SK-N-SH (cell line): ENCODE measurements around the gene KTN1. TPM values are rescaled to one million over a fixed set of nuclear protein-coding genes. Genes with fewer than 3 reads are reported as not detected.

ENCODE experiments used
- CTCF ChIA-PET: fragments of 300-600, 350-600 bp; formaldehyde crosslinking; extraction: SDS; loops from one replicate; lab custom pipeline; 2021; lab: Yijun Ruan, JAX
- POLR2A ChIA-PET: fragments of 350-600 bp; sonication (Branson Sonifier 250); formaldehyde crosslinking; extraction: SDS; loops from one replicate; lab custom pipeline; 2020; ENCODE audit warnings: antibody characterized with exemption, inconsistent platforms; lab: Yijun Ruan, JAX
- DNase-seq: peaks from one replicate; pipeline ENCODE4 v3.0.0; 2012
- H2AFZ ChIP-seq: fragments of 200-600 bp; sonication (generic); 2 replicates; pipeline ENCODE4 v1.8.1; 2016; ENCODE audit warnings: antibody characterized with exemption, mild to moderate bottlenecking, low read depth
- H3F3A ChIP-seq: fragments of 200-600 bp; sonication (generic); replicated peaks from 2 replicates; pipeline ENCODE3; 2016; ENCODE audit warnings: antibody characterized with exemption, mild to moderate bottlenecking; ENCODE audit not compliant: insufficient read depth
- H3K27ac ChIP-seq, 2 experiments: fragments of 200-500 bp in 1 of 2; fragments of 200-600 bp in 1 of 2; sonication (Bioruptor generic) in 1 of 2; sonication (generic), shearing (Covaris generic) in 1 of 2; 2 replicates each; pipeline versions ENCODE4 v1.5.1 to v1.6.1; 2014 to 2016; ENCODE audit warnings: low read depth in 2 of 2, inconsistent platforms in 1 of 2, low read length in 1 of 2, mild to moderate bottlenecking in 1 of 2, mixed read lengths in 1 of 2
- H3K27me3 ChIP-seq: fragments of 200-600 bp; sonication (generic), shearing (Covaris generic); 2 replicates; pipeline ENCODE4 v1.6.1; 2016; ENCODE audit warnings: mixed run types; ENCODE audit not compliant: insufficient read depth
- H3K36me3 ChIP-seq, 2 experiments: fragments of 200-500 bp in 1 of 2; fragments of 200-600 bp in 1 of 2; sonication (Bioruptor generic) in 1 of 2; sonication (generic) in 1 of 2; replicated peaks in 1 of 2; 2 replicates each; pipeline versions ENCODE3 to v1.5.1; 2014 to 2016; ENCODE audit warnings: low read length in 1 of 2, mild to moderate bottlenecking in 1 of 2; ENCODE audit not compliant: insufficient read depth in 2 of 2, control insufficient read depth in 1 of 2
- H3K4me1 ChIP-seq, 2 experiments: fragments of 200-500 bp in 1 of 2; fragments of 200-600 bp in 1 of 2; sonication (Bioruptor generic) in 1 of 2; sonication (generic), shearing (Covaris generic) in 1 of 2; 2 replicates each; pipeline versions ENCODE4 v1.5.1 to v1.6.1; 2014 to 2016; ENCODE audit warnings: low read depth in 1 of 2, low read length in 1 of 2, mixed run types in 1 of 2; ENCODE audit not compliant: insufficient read depth in 2 of 2, control insufficient read depth in 1 of 2
- H3K4me2 ChIP-seq: fragments of 200-600 bp; sonication (generic), shearing (Covaris generic); 2 replicates; pipeline ENCODE4 v1.6.1; 2017; ENCODE audit warnings: mixed run types
- H3K4me3 ChIP-seq, 2 experiments: fragments of 200-500 bp in 1 of 2; fragments of 200-600 bp in 1 of 2; sonication (Bioruptor generic) in 1 of 2; sonication (generic), shearing (Covaris generic) in 1 of 2; 2 replicates each; pipeline versions ENCODE4 v1.5.1 to v1.8.1; 2014 to 2016; ENCODE audit warnings: low read depth in 2 of 2, inconsistent platforms in 1 of 2, low read length in 1 of 2, mild to moderate bottlenecking in 1 of 2, mixed read lengths in 1 of 2, moderate library complexity in 1 of 2
- H3K79me2 ChIP-seq: fragments of 200-600 bp; sonication (generic); 2 replicates; pipeline ENCODE4 v1.8.1; 2017; ENCODE audit warnings: mild to moderate bottlenecking; ENCODE audit not compliant: insufficient read depth
- H3K9ac ChIP-seq: fragments of 200-600 bp; sonication (generic); 2 replicates; pipeline ENCODE4 v1.6.1; 2017; ENCODE audit warnings: mixed run types
- H3K9me2 ChIP-seq: fragments of 200-600 bp; sonication (generic); 2 replicates; pipeline ENCODE4 v1.6.1; 2017; ENCODE audit warnings: mixed run types
- H3K9me3 ChIP-seq: fragments of 200-600 bp; sonication (generic); 2 replicates; pipeline ENCODE4 v1.6.1; 2017; ENCODE audit warnings: mixed run types, mild to moderate bottlenecking, moderate library complexity
- H4K20me1 ChIP-seq: fragments of 200-600 bp; sonication (generic); 2 replicates; pipeline ENCODE4 v1.6.1; 2017; ENCODE audit warnings: mild to moderate bottlenecking, mixed run types; ENCODE audit not compliant: insufficient read depth
- CTCF ChIP-seq: fragments of 200-600 bp; sonication (generic); IDR thresholded peaks from 2 replicates; pipeline ENCODE4 v1.6.1; 2017; ENCODE audit warnings: antibody characterized with exemption, mild to moderate bottlenecking, moderate library complexity
- EP300 ChIP-seq, 2 experiments: IDR thresholded peaks; 2 replicates each; pipeline versions ENCODE4 v1.4.0 to v1.6.1; 2012; ENCODE audit warnings: borderline replicate concordance in 1 of 2, low read depth in 1 of 2, low read length in 1 of 2
- FOXM1 ChIP-seq: IDR thresholded peaks from 2 replicates; pipeline ENCODE4 v1.4.0; 2012; ENCODE audit warnings: low read depth, mild to moderate bottlenecking
- GABPA ChIP-seq: IDR thresholded peaks from 2 replicates; pipeline ENCODE4 v1.4.0; 2012; ENCODE audit warnings: low read depth, mild to moderate bottlenecking
- GATA2 ChIP-seq: sonication (generic); formaldehyde crosslinking; IDR thresholded peaks from 2 replicates; pipeline ENCODE4 v1.5.0; 2020; ENCODE audit warnings: mild to moderate bottlenecking, missing genetic modification reagents
- JUND ChIP-seq: IDR thresholded peaks from 2 replicates; pipeline ENCODE4 v1.4.0; 2012
- MEF2A ChIP-seq: IDR thresholded peaks from 2 replicates; pipeline ENCODE4 v1.4.0; 2012; ENCODE audit warnings: low read depth, borderline replicate concordance
- NFIC ChIP-seq: IDR thresholded peaks from 2 replicates; pipeline ENCODE4 v1.4.0; 2012; ENCODE audit warnings: borderline replicate concordance
- NRF1 ChIP-seq: IDR thresholded peaks from 2 replicates; pipeline ENCODE4 v1.6.1; 2012; ENCODE audit warnings: low read depth, mild to moderate bottlenecking, low read length
- PBX3 ChIP-seq: IDR thresholded peaks from 2 replicates; pipeline ENCODE4; 2012
- POLR2AphosphoS5 ChIP-seq: IDR thresholded peaks from 2 replicates; pipeline ENCODE4 v1.6.1; 2012; ENCODE audit warnings: low read depth, low read length
- REST ChIP-seq: IDR thresholded peaks from 2 replicates; pipeline ENCODE4 v1.6.1; 2012; ENCODE audit warnings: mild to moderate bottlenecking, low read depth, low read length, moderate library complexity
- RFX5 ChIP-seq: IDR thresholded peaks from 2 replicates; pipeline ENCODE4 v1.6.1; 2012; ENCODE audit warnings: mild to moderate bottlenecking, improper control_type of control experiment, low read length
- RXRA ChIP-seq: IDR thresholded peaks from 2 replicates; pipeline ENCODE4 v1.4.0; 2012; ENCODE audit warnings: low read depth, mild to moderate bottlenecking, borderline replicate concordance
- SMC3 ChIP-seq: IDR thresholded peaks from 2 replicates; pipeline ENCODE4 v1.6.1; 2012; ENCODE audit warnings: low read depth, low read length, improper control_type of control experiment
- TCF12 ChIP-seq: IDR thresholded peaks from 2 replicates; pipeline ENCODE4 v1.4.0; 2012
- TEAD4 ChIP-seq: IDR thresholded peaks from 2 replicates; pipeline ENCODE4 v1.4.0; 2012; ENCODE audit warnings: mild to moderate bottlenecking, borderline replicate concordance; ENCODE audit not compliant: insufficient read depth
- USF2 ChIP-seq: fragments of 150-350 bp; IDR thresholded peaks from 2 replicates; pipeline ENCODE4 v1.6.1; 2017; ENCODE audit warnings: antibody characterized with exemption, low read length, low read depth, borderline replicate concordance
- YY1 ChIP-seq: IDR thresholded peaks from 2 replicates; pipeline ENCODE4 v1.4.0; 2012; ENCODE audit warnings: low read depth, mild to moderate bottlenecking
- WGBS: methylation state at CpG from one replicate; pipeline ENCODE4 v1.1.6; 2017; ENCODE audit warnings: low lambda C conversion rate; 5-methylcytosine and 5-hydroxymethylcytosine counted together
- polyA plus RNA-seq, 3 experiments: library from polyadenylated mRNA; depleted of rRNA; stranded (reverse); fragments of >200 nt; gene quantifications; 2 replicates each; pipeline ENCODE4 v1.2.3, GENCODE V29; 2012

KTN1 gene
- polyA plus RNA-seq, 1 of the 3 experiments (the other 2 are of a cell fraction) = 39.5 TPM

GRCh38 chr14:55724736-55725135, 144.7 kb downstream of the KTN1 start:
- no peak for DNase-seq
- TF ChIP-seq USF2 = no peak
- TF ChIP-seq TCF12 = no peak
- TF ChIP-seq POLR2AphosphoS5 = no peak
- TF ChIP-seq TEAD4 = no peak
- TF ChIP-seq GATA2 (CRISPR knock-in tag) = no peak
- no peak for TF ChIP-seq YY1
- no peak for TF ChIP-seq FOXM1
- no peak for TF ChIP-seq JUND
- no peak for TF ChIP-seq CTCF
- TF ChIP-seq NFIC = no peak
- TF ChIP-seq SMC3 = no peak
- no peak for TF ChIP-seq EP300 (IDR thresholded peaks at IDR 0.05; ENCODE audit: borderline replicate concordance in 1 of 2, low read depth in 1 of 2, low read length in 1 of 2)
- TF ChIP-seq RXRA = no peak
- TF ChIP-seq PBX3 = no peak
- no peak for TF ChIP-seq RFX5
- TF ChIP-seq REST = no peak
- no peak for TF ChIP-seq GABPA
- no peak for TF ChIP-seq MEF2A
- TF ChIP-seq NRF1 = no peak
- CTCF ChIA-PET = interaction anchor here (1.0 kb wide), 1 partner anchor 286 kb away, joined by 3 read pairs; no protein-coding TSS in a partner anchor

More at GRCh38 chr14:55724736-55725135, 144.7 kb downstream of the KTN1 start:
- no peak overlapping the region for H3K4me2 ChIP-seq
- WGBS = 29% methylated on average over 1 of the region's 1 CpG
- no peaks in the 10 kb centered on the region; a peak in 1 of 4 replicates for H3K4me1 ChIP-seq
- H3K9ac ChIP-seq = no peak overlapping the region
- H3K27ac ChIP-seq = no peak overlapping the region
- H4K20me1 ChIP-seq = no peaks in the 10 kb centered on the region
- H3F3A ChIP-seq = no peaks in the 10 kb centered on the region
- H3K4me3 ChIP-seq = no peak overlapping the region
- no peaks in the 10 kb centered on the region for H3K79me2 ChIP-seq
- no peaks in the 10 kb centered on the region for H3K36me3 ChIP-seq
- no peak overlapping the region for H2AFZ ChIP-seq
- POLR2A ChIA-PET = no interaction called here
- H3K9me3 ChIP-seq = no peaks in the 10 kb centered on the region
- H3K27me3 ChIP-seq = no peaks in the 10 kb centered on the region
- H3K9me2 ChIP-seq = no peaks in the 10 kb centered on the region
